Thyroid gland (tissue), 4 donors: ENCODE results near the gene CDH23.

Experiments used
- POLR2A ChIP-seq, 2 donors: fragments of 450-650 bp; IDR thresholded peaks; one replicate each; pipeline ENCODE4 v1.6.1; 2017; ENCODE audit warnings: antibody characterized with exemption in 2 of 2, mild to moderate bottlenecking in 2 of 2, moderate library complexity in 1 of 2
- TF ChIP-seq, protein P1 (sequence below), 6 experiments: fragments of 200-600 bp in 3 of 6; fragments of 450-650 bp in 3 of 6; sonication (generic) in 3 of 6; IDR thresholded peaks; one replicate each; pipeline ENCODE4 v1.5.1; 2016 to 2019; ENCODE audit warnings: antibody characterized with exemption in 6 of 6, mild to moderate bottlenecking in 2 of 6, inconsistent platforms in 1 of 6, moderate library complexity in 1 of 6

DNA sequence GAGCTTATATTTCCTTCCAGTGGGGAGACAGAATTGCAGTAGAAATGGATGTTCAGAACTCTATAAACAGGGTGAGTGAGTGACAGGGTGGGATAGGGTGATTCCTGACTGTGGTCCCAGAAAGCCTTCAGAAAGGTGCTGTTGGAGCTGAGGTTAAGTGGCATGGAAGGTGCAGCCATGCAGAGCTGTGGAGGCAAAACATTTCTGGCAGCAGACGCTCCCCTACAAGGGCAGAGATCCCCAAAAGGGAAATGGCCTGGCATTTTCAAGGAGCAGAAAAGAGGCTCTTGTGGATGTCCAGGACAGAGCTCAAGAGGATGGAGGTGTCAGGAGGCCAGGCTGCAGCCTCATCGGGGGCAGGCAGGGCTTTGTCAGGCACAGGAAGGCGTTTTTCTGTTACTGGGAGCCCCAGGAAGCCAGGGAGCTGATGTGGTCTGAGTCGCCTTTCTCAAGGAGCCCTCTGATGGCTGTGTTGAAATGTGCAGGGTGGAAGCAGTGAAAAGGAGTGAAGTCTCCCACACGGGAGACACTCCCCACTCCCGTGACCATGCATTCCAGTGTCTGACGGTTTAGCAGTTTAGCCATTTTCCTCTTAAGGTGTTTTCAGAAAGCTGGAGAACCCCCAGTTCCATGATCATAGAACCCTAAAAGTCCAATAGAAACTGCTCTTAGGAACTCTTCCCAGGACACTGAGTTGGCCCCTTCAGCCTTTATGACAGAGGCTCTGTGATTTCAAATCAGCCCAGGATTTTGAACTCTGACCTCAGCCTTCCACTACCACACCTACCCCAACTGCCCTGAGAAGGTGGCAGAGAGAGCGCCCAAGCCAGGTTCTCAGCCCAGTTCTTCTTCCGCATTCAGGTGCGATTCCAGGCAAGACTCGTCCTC is 226.6 kb downstream of the CDH23 start:
- TF ChIP-seq, protein P1, sequence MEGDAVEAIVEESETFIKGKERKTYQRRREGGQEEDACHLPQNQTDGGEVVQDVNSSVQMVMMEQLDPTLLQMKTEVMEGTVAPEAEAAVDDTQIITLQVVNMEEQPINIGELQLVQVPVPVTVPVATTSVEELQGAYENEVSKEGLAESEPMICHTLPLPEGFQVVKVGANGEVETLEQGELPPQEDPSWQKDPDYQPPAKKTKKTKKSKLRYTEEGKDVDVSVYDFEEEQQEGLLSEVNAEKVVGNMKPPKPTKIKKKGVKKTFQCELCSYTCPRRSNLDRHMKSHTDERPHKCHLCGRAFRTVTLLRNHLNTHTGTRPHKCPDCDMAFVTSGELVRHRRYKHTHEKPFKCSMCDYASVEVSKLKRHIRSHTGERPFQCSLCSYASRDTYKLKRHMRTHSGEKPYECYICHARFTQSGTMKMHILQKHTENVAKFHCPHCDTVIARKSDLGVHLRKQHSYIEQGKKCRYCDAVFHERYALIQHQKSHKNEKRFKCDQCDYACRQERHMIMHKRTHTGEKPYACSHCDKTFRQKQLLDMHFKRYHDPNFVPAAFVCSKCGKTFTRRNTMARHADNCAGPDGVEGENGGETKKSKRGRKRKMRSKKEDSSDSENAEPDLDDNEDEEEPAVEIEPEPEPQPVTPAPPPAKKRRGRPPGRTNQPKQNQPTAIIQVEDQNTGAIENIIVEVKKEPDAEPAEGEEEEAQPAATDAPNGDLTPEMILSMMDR (IDR thresholded peaks at IDR 0.05): peak in 3 of 6 experiments; percentile 9 to 29 (median 27)
- TF ChIP-seq POLR2A (IDR thresholded peaks at IDR 0.05): no peak
